ENCODE measurements around the gene RAB3IL1.
A peak's percentile ranks its signal among the peaks of the same experiment; 100 is the strongest.

RAB3IL1 gene

DNA sequence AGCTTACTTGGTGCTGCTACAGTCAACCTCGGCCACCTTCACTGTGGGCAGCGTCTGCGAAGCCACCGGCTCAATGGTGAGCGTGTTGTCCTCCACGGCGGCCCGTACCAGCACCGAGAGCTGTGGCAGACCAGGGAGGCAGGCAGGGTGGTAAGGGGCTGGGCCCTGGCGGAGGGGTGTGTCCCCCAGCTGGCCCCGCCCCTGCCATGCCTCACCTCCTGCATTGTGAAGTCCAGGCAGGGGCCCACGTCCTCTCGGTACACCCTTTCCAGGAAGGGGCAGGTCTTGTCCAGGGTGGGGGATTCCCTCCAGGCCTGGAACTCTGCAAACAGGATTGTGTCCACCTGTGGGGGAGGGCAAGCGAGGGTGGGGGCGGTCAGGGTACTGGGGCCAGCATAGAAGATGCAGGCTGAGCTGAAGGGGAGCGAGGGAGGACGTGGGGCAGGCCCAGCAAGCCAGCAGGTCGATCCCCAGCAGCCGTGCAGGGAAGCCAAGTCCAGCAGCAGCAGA, 12.8 kb downstream of the RAB3IL1 start:
- no peak for DNase-seq (ENCODE audit: low read depth)

DNA sequence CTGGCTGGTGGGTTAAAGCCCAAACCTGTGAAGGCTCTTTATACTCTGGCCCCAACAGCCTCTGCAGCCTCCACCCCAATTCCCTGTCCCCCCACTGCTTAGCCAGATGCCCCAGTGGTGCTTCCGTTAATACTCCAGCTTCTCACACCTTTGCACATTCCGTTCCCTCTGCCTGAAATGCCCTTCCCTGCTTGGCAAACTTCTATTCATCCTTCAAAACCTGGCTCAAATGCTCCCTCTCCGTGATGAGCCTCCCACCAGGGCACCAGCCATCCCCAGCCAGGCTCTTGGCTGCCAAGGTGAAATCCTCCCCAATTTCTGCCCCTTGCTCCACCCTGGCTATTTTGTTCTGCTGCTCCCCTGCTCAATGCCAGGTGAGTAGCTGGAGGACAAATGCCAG, 13.5 kb downstream of the RAB3IL1 start:
- DNase-seq (ENCODE audit: low read depth), result no peak

DNA sequence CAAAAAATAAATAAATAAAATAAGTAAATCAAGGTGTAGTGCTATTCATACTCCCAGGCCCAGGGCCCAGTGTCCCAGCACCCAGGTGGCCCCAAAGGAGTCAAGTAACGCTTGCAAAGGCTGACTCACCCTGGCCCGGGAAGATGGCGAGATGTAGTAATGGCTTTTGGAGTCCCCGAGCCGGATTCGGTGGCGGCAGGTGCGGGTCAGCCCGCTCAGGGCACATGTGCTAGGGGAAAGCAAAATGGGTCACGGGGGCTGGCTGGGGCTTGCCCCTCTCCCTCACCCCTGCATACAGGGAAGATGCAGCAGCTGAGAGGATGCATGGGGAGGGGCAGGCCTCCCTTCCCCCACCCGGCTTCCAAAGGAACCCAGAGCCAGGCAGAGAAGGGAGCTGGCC, 15.1 kb downstream of the RAB3IL1 start:
- DNase-seq (ENCODE audit: low read depth), result no peak

DNA sequence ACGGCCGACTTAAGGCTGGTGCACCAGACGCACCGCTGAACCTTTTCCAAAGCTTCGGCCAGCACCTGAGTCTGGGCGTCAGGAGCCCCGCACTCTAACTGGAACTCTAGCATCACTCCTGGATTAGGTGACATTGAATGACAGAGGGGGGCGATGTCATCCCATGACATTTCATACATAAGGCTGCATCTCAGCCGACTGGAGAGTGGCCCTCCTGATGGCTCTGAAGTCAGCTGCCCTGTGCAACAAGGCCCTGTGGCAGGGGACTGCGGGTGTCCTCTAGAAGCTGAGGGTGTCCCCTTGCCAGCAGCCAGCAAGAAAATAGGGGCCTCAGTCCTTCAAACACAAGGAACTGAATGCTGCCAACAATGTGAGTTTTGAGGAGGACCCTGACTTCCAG, 16.0 kb downstream of the RAB3IL1 start:
- DNase-seq (ENCODE audit: low read depth), result no peak

DNA sequence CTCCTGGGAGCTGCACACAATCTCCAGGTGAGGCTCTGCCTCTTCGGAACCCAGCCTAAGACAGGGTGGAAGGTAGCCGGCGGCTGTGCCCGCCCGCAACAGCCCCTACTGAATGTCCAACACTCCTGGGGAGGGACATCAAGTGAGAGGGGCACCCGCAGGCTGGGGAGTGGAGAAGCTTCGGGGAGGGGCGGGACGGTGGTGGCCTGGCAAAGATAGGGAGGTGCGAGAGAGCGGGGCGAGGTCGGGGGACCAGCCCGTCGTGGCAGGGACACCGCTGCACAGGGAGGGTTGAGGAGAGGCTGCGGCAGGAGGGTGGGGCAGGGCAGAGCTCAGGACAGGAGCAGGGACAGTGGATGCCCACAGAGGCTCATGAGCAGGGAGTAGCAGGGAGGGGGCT, 17.1 kb downstream of the RAB3IL1 start:
- no peak for DNase-seq (ENCODE audit: low read depth)

DNA sequence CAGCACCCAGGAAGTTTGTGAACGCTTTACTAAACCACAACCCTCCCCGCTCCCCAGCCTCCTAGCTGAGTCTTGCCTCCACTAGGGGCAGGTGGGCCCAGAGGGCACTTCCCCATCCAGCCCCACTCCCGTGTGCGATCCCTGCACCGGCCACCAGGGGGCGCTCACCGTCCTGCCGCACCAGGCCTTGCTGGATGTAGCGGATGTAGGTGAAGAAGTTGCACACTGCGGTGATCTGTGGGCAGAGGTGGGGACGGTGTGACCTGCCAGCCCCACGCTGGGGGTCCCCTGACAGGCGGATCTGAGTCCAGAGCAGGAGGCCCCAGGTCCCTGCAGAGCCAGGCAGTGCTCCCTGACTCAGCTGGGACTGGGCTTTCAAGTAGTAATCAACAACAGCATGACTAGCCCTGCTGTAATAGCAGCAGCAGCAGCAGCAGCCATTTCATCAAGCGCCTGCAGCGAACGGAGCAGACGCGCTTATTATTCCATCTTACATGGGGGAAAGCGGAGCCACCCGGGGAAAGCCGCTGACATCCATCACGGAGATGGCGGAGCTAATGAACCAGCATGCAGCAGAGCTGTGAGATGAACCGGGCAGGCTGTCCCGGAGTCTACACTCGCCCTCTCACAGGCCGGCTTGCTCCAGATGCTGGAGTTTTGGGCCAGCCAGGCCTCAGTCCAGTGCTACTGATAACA, 18.1 kb downstream of the RAB3IL1 start:
- peak; percentile 58 for DNase-seq (ENCODE audit: low read depth)

GRCh38 chr11:61898247-61898582, 19.2 kb downstream of the RAB3IL1 start:
- DNase-seq (ENCODE audit: low read depth), result no peak

- DNase-seq (ENCODE audit: low read depth), result peak; percentile 47
These were observed 19.7 kb downstream of the RAB3IL1 start for GRCh38 chr11:61897387-61898246.

GRCh38 chr11:61896665-61897386, 20.5 kb downstream of the RAB3IL1 start:
- DNase-seq (ENCODE audit: low read depth), result no peak

DNA sequence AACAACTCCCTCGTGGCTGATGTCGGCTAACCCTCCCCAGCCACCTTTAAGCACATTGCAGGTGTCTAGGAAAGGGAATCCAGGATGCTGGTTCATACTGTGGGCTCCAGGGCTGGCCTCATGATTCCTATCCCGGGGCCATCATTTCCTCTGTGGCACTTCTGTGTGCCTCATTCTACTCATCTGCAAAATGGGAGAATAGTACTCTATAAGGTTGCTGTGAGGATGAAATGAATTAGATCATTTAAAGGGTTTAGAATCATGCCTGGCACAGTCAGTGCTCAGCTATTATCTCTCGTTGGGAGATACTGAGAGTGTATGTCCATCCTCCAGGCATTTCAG, 21.7 kb downstream of the RAB3IL1 start:
- DNase-seq (ENCODE audit: low read depth), result no peak

DNA sequence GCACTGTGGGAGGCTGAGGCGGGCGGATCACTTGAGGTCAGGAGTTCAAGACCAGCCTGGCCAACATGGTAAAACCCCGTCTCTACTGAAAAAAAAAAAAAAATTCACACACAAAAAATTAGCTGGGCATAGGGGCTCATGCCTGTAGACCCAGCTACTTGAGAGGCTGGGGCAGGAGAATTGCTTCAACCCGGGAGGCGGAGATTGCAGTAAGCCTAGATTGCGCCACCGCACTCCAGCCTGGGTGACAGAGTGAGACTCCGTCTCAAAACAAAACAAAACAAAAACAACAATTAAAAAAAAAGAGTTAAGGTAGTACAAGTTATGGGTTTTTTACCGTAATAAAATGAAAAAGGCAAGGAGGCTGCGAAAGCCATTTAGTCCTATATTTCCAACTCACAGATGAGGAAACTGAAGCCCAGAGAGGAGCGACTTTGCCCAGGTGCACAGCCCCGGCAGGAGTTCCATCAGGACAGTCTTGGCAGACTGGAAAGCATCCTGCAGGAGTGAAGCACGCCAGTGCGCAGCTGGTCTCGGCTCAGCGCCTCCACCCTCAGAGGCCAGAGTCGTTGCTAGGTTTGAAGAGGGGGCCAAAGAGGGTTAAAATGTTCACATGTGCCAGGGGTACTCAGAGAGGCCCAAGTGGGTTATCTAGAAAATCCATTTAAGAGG, 22.2 kb downstream of the RAB3IL1 start:
- no peak for DNase-seq (ENCODE audit: low read depth)

DNA sequence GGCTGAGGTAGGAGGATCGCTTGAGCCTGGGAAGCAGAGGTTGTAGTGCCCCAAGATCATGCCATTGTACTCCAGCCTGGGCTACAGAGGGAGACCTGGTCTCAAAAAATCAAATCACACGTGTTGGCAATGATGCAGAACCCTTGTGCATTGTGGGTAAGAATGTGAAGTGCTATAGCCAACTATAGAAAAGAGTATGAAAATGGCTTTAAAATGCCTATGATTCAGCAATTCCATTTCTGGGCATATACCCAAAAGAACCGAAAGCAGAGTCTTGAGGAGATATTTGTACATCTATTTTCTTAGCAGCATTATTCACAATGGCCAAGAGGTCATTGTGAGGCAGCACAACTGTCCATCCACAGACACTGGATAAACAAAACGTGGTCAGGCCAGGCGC, 23.4 kb downstream of the RAB3IL1 start:
- DNase-seq (ENCODE audit: low read depth), result peak; percentile 94

- no peak for DNase-seq (ENCODE audit: low read depth)
These were observed 25.3 kb downstream of the RAB3IL1 start for GRCh38 chr11:61892085-61892370.

- peak; percentile 74 for DNase-seq (ENCODE audit: low read depth)
These were observed 25.9 kb downstream of the RAB3IL1 start, which contains the start of gene FADS3 for GRCh38 chr11:61891331-61892084. FADS3 (minus strand) TSS chr11:61891545; CDS start chr11:61891381, 164 bp downstream.

DNA sequence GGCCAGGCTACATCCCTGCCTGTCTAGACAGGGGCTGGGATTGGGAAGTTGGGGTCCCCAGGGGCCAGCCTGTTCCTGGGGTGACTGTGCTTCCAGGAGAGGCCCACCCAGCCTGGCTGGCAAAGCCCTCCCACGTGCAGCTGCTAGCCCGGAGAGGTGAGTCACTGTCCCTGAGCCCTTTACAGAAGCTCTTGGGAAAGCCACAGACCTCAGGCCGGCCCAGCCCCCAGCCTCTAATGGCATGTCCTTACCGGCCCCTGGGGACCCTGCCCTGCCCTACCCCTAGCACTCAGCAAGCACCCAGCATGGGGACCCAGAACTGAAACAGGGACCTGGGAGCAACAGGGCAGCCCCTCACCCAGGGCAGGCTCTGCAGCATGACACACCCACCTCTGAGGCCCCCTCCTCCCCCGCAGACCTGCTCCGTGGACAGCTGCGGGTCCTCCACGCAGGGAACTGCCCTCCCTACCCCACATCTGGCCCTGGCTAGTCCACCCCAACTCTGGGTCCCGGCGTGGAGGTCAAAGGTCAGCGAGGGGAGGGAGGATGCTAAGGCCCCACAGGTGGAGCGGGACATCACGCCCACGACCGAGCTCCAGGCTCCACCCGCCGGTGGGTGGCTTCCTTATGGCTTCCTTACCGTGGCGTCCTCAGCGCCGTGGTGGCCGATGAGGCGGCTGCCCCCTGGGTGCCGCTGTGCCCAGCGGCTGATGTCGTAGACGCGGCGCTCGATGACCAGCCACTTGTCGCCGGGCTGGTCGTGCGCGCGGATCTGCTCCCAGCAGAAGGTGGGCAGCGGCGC, 26.6 kb downstream of the RAB3IL1 start:
- DNase-seq (ENCODE audit: low read depth), result peak; percentile 77

GRCh38 chr11:61889831-61890230, 27.5 kb downstream of the RAB3IL1 start:
- DNase-seq (ENCODE audit: low read depth), result no peak

- DNase-seq (ENCODE audit: low read depth), result no peak
These were observed 28.8 kb downstream of the RAB3IL1 start for GRCh38 chr11:61888590-61888989.

DNA sequence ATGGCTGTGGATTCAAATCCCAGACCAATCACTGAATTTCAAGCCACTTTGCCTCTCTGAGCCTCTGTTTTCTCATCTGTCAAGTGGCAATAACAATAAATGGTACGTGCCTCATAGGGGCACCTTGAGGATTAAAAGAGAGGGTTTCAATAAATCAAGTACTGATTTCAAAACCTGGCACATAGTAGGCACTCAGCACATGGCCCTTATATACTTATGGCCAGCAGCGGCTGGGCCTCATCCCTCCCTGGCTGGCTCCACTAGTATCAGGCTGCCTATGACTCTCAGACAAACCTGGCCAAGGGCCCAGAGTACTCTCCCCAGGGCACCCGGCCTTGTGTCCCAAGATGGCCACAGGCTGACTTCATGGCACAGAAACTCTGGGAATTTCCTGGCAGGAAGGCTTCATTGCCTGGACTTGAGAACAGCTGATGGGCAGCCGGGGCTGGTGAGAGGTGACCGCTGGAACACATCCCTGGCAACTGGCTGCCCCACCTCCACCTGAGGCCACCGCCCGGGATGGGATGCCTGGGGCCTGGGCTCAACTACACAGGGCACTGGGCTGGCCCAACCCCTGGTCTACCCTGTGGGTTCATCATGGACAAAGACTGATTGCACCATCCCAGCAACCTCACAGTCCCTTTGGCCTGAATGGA, 29.4 kb downstream of the RAB3IL1 start:
- peak; percentile 88 for DNase-seq (ENCODE audit: low read depth)

DNA sequence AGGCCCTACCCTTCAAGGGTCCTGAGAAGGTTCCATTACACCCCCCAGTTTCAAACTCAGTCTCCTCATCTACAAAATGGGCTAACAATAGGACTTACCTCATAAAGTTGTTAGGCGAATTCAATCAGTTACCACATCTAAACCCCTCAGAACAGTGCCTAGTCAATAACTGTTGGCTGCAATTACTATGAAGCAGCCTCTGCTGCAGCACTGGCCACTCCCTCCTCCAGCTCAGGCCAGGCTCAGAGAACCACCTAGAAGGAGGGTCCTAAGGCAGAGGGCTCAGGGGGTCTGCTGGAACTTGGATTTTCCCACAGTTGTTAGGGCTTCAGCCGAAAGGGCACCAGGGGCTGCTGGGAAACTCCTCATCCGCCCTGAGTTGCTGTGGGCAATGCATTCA, 30.7 kb downstream of the RAB3IL1 start:
- DNase-seq (ENCODE audit: low read depth), result no peak
